Gastroesophageal sphincter (tissue), 4 donors: ENCODE data around the gene RNF146. TPM values are rescaled to one million over a fixed set of nuclear protein-coding genes. Genes with fewer than 3 reads are reported as not detected.

Experiments used
- ATAC-seq: fragments of 150-250 bp; one replicate; pipeline ENCODE4 v1.9.1; 2016; ENCODE audit warnings: mild to moderate bottlenecking, moderate library complexity
- H3K27ac ChIP-seq, 4 donors: fragments of 200-600 bp; sonication (generic) in 3 of 4; 1 replicate in 3 of 4; 2 replicates in 1 of 4; pipeline ENCODE4 v1.5.1; 2016 to 2019
- H3K27me3 ChIP-seq: fragments of 200-600 bp; sonication (generic); one replicate; pipeline ENCODE4 v1.5.1; 2019
- H3K36me3 ChIP-seq, 2 donors: fragments of 200-600 bp; sonication (generic); one replicate each; pipeline ENCODE4 v1.5.1; 2019; ENCODE audit warnings: control low read depth in 1 of 2
- H3K4me1 ChIP-seq, 3 donors: fragments of 200-600 bp; sonication (generic); 1 replicate in 2 of 3; 2 replicates in 1 of 3; pipeline ENCODE4 v1.5.1; 2016 to 2019; ENCODE audit warnings: control low read depth in 2 of 3
- H3K4me3 ChIP-seq, 2 donors: fragments of 200-600 bp; sonication (generic); one replicate each; pipeline ENCODE4 v1.5.1; 2019; ENCODE audit warnings: mild to moderate bottlenecking in 1 of 2, moderate library complexity in 1 of 2
- H3K9me3 ChIP-seq, 3 donors: fragments of 200-600 bp; sonication (generic); one replicate each; pipeline ENCODE4 v1.5.1; 2017 to 2019; ENCODE audit warnings: control low read depth in 2 of 3
- EP300 ChIP-seq: sonication (generic); formaldehyde crosslinking; IDR thresholded peaks from one replicate; pipeline ENCODE4 v1.6.1; 2017; ENCODE audit warnings: antibody characterized with exemption, mild to moderate bottlenecking
- POLR2A ChIP-seq, 2 donors: fragments of 450-650 bp; IDR thresholded peaks; one replicate each; pipeline ENCODE4 v1.6.1; 2017; ENCODE audit warnings: antibody characterized with exemption in 2 of 2, mild to moderate bottlenecking in 2 of 2, moderate library complexity in 1 of 2
- POLR2AphosphoS5 ChIP-seq: sonication (generic); formaldehyde crosslinking; IDR thresholded peaks from one replicate; pipeline ENCODE4 v1.6.1; 2017; ENCODE audit warnings: antibody characterized with exemption
- WGBS, 2 donors: methylation state at CpG; one replicate each; pipeline ENCODE4 v1.1.5; 2018; ENCODE audit warnings: low coverage in 1 of 2; 5-methylcytosine and 5-hydroxymethylcytosine counted together
- total RNA-seq, 4 donors: library from RNA; depleted of rRNA; stranded (reverse); fragments of >200 nt; gene quantifications; one replicate each; pipeline ENCODE4 v1.1.0, GENCODE V29; 2016
- TF ChIP-seq, protein P1 (sequence below), 4 experiments: fragments of 200-600 bp in 2 of 4; fragments of 450-650 bp in 2 of 4; sonication (generic) in 1 of 4; IDR thresholded peaks; one replicate each; pipeline ENCODE4 v1.5.1; 2017 to 2019; ENCODE audit warnings: antibody characterized with exemption in 4 of 4, mild to moderate bottlenecking in 2 of 4, moderate library complexity in 2 of 4

RNF146 gene
- total RNA-seq, 4 donors from 2014 or later = 53.4 to 88.9 (median 65.8) TPM

GRCh38 chr6:127282184-127282583 is 15.5 kb downstream of the RNF146 start:
- no peak for TF ChIP-seq EP300
- TF ChIP-seq, protein P1, sequence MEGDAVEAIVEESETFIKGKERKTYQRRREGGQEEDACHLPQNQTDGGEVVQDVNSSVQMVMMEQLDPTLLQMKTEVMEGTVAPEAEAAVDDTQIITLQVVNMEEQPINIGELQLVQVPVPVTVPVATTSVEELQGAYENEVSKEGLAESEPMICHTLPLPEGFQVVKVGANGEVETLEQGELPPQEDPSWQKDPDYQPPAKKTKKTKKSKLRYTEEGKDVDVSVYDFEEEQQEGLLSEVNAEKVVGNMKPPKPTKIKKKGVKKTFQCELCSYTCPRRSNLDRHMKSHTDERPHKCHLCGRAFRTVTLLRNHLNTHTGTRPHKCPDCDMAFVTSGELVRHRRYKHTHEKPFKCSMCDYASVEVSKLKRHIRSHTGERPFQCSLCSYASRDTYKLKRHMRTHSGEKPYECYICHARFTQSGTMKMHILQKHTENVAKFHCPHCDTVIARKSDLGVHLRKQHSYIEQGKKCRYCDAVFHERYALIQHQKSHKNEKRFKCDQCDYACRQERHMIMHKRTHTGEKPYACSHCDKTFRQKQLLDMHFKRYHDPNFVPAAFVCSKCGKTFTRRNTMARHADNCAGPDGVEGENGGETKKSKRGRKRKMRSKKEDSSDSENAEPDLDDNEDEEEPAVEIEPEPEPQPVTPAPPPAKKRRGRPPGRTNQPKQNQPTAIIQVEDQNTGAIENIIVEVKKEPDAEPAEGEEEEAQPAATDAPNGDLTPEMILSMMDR (IDR thresholded peaks at IDR 0.05) = no peak
- TF ChIP-seq POLR2A (IDR thresholded peaks at IDR 0.05) = no peak
- TF ChIP-seq POLR2AphosphoS5 = no peak
- ATAC-seq = no peak
- Histone ChIP-seq H3K36me3 (peaks cover 4 to 60% of the 10 kb centered on the region in 2 donors), H3K27ac (no peak overlapping the region), H3K4me1 (peaks cover 0 to 12% (median 0%) of the 10 kb centered on the region in 3 donors), H3K27me3 (no peaks in the 10 kb centered on the region), H3K9me3 (no peaks in the 10 kb centered on the region), H3K4me3 (no peak overlapping the region)
- WGBS, 2 donors = 80 to 100% methylated on average over 1 of the region's 1 CpG

GRCh38 chr6:127288705-127289104 is 22.0 kb downstream of the RNF146 start:
- Histone ChIP-seq H3K9me3 (no peaks in the 10 kb centered on the region), H3K4me3 (no peak overlapping the region), H3K27ac (no peak overlapping the region), H3K27me3 (no peaks in the 10 kb centered on the region), H3K36me3 (peaks cover 0 to 41% of the 10 kb centered on the region in 2 donors), H3K4me1 (peaks cover 0 to 44% (median 7%) of the 10 kb centered on the region in 3 donors)
- no peak for TF ChIP-seq POLR2AphosphoS5
- TF ChIP-seq EP300 = no peak
- no peak for TF ChIP-seq POLR2A (IDR thresholded peaks at IDR 0.05)
- TF ChIP-seq, protein P1 (IDR thresholded peaks at IDR 0.05) = no peak
- no peak for ATAC-seq

GRCh38 chr6:127289934-127290333 is 23.3 kb downstream of the RNF146 start:
- WGBS, 2 donors = 65 to 72% methylated on average over 5 of the region's 5 CpGs
- Histone ChIP-seq H3K9me3 (no peaks in the 10 kb centered on the region), H3K27ac (peak overlapping the region in 1 of 4 donors; percentile 30), H3K4me3 (no peak overlapping the region), H3K4me1 (peaks cover 0 to 44% (median 7%) of the 10 kb centered on the region in 3 donors), H3K36me3 (peaks cover 0 to 34% of the 10 kb centered on the region in 2 donors), H3K27me3 (no peaks in the 10 kb centered on the region)
- ATAC-seq = no peak
- TF ChIP-seq EP300 (no peak), POLR2A (IDR thresholded peaks at IDR 0.05) (no peak), POLR2AphosphoS5 (no peak)
- TF ChIP-seq, protein P1 (IDR thresholded peaks at IDR 0.05) = no peak

GRCh38 chr6:127290391-127291265 is 24.0 kb downstream of the RNF146 start:
- no peaks in the 10 kb centered on the region for H3K9me3 ChIP-seq
- no peak for ATAC-seq
- no peaks in the 10 kb centered on the region for H3K27me3 ChIP-seq
- TF ChIP-seq POLR2A (IDR thresholded peaks at IDR 0.05) (no peak), EP300 (no peak), POLR2AphosphoS5 (no peak)
- TF ChIP-seq, protein P1 (IDR thresholded peaks at IDR 0.05) = no peak
- H3K36me3 ChIP-seq = peaks cover 0 to 30% of the 10 kb centered on the region in 2 donors
- H3K4me3 ChIP-seq = no peak overlapping the region
- H3K4me1 ChIP-seq = peaks cover 0 to 44% (median 7%) of the 10 kb centered on the region in 3 donors
- WGBS, 2 donors = 40 to 54% methylated on average over 4 of the region's 4 CpGs
- peak overlapping the region in 1 of 4 donors; percentile 30 for H3K27ac ChIP-seq

DNA sequence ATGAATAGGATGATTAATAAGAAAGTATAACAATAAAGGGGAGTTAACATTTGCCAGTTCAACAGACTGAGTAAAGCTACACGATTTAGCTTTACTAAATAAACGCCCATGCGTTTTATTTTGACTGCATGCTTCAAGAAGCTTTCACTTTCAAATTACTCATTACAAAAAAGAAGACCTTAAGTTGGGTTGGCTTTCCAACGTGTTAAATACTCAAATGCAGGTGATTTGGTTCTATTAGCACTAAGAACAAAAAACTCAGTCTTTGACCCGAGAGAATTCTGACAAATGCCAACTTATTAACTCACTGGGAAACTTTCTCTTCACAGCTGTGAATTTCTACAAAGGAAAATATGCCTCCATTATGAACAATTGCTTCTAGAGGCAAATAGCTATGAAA is 24.8 kb downstream of the RNF146 start:
- Histone ChIP-seq H3K4me1 (peaks cover 0 to 44% (median 7%) of the 10 kb centered on the region in 3 donors), H3K27me3 (no peaks in the 10 kb centered on the region), H3K27ac (peak overlapping the region in 1 of 4 donors; percentile 30), H3K36me3 (peaks cover 0 to 26% of the 10 kb centered on the region in 2 donors), H3K4me3 (no peak overlapping the region), H3K9me3 (no peaks in the 10 kb centered on the region)
- WGBS, 2 donors = 14 to 50% methylated on average over 5 of the region's 5 CpGs
- ATAC-seq = no peak
- TF ChIP-seq, protein P1 (IDR thresholded peaks at IDR 0.05) = no peak
- TF ChIP-seq POLR2A (IDR thresholded peaks at IDR 0.05) (no peak), EP300 (no peak), POLR2AphosphoS5 (no peak)
